Daoy (cell line): ENCODE data around the gene SCYL1. TPM values are rescaled to one million over a fixed set of nuclear protein-coding genes. Genes with fewer than 3 reads are reported as not detected.
A peak's percentile ranks its signal among the peaks of the same experiment; 100 is the strongest.

Experiments used
- DNase-seq: peaks from one replicate; pipeline ENCODE4 v3.0.0-alpha.2; 2015; ENCODE audit warnings: low read depth
- total RNA-seq: library from RNA; depleted of rRNA; stranded (reverse); fragments of >200 nt; shearing (Covaris generic); gene quantifications from 2 replicates; pipeline ENCODE4 v1.2.3, GENCODE V29; 2014; rRNA removed

Gene SCYL1
- total RNA-seq, 1 experiment from 2014 or later, result 69.4 TPM

- no peak for DNase-seq
Observed at GRCh38 chr11:65581928-65582327, 57.0 kb downstream of the SCYL1 start.

DNA sequence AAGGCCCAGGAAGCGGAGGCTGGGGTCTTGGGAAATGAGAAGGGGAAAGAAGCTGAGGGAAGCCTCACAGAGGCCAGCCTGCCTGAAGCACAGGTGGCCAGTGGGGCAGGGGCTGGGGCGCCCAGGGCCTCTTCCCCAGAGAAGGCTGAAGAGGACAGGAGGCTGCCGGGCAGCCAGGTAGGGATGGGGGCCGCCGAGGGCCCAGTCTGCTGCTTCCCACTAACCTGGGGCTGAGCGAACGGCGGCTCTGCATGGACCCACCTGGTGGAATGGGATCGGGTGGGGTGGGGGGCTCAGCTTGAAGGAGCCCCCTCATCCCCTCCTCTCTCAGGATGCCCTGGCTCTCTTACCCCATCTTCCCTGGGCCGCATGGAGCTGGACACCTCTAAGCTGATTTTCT is 58.7 kb downstream of the SCYL1 start:
- no peak for DNase-seq

DNA sequence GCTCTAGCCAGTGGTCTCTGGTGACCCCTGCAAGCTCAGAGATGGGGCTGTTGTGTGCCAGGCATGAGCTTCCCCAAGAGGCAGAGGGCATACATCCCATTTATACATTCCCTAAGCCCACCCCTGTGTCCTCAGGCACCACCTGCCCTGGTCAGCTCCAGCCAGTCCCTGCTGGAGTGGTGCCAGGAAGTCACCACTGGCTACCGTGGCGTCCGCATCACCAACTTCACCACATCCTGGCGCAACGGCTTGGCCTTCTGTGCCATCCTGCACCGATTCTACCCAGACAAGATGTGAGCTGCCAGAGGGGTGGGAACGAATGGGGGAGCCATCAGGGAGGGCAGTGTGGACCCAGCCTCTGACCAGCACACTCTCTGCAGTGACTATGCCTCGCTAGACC is 59.2 kb downstream of the SCYL1 start:
- DNase-seq, result no peak

GRCh38 chr11:65584723-65585171 is 59.9 kb downstream of the SCYL1 start:
- DNase-seq, result no peak

GRCh38 chr11:65585396-65586246 is 60.7 kb downstream of the SCYL1 start:
- no peak for DNase-seq

GRCh38 chr11:65586247-65586630 is 61.4 kb downstream of the SCYL1 start:
- DNase-seq, result no peak

DNA sequence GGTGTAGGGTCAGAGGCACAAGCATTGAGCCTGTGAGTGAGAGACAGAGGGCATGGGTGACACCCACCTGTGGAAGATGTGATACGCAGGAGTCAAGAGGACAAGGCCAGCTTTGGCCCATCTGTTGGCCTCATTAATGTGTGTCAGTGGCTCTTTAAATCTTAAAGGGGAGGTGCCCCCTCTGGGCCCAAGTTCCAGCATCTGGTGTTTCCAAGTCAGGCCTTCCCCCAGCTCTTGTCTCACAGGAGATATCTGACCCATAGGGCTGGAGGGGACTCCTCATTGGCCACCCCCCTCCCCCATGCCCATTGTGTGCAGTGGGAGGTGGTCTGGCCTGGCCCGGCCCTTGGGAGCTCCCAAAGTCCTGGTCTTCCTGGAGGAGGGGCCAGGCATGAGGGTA is 61.8 kb downstream of the SCYL1 start:
- peak; percentile 3 for DNase-seq

Other genes with a start within 250 kb of the SCYL1 start
- gene CDC42EP2, start 210.2 kb upstream of the SCYL1 start, total RNA-seq, result 2.8 and 2.9 TPM in 2 replicates
- gene DPF2, start 191.2 kb upstream of the SCYL1 start, total RNA-seq, result 47.7 and 47.8 TPM in 2 replicates
- gene TIGD3, start 170.3 kb upstream of the SCYL1 start, total RNA-seq, result 0.34 and 0.42 TPM in 2 replicates
- gene SLC25A45, start 142.4 kb upstream of the SCYL1 start, total RNA-seq, result 0.23 TPM in 1 of 2 replicates, not detected in the other
- gene FRMD8, start 138.4 kb upstream of the SCYL1 start, total RNA-seq, result 48.9 and 62.3 TPM in 2 replicates
- gene NEAT1, start 102.3 kb upstream of the SCYL1 start, total RNA-seq, result 1.8 and 2.6 TPM in 2 replicates
- 452 and 478 TPM in 2 replicates for gene MALAT1, start 26.0 kb upstream of the SCYL1 start, total RNA-seq
- 31.0 and 49.4 TPM in 2 replicates for gene LTBP3, start 33.3 kb downstream of the SCYL1 start, total RNA-seq
- gene ZNRD2, start 45.4 kb downstream of the SCYL1 start, total RNA-seq, result 77.3 and 117 TPM in 2 replicates
- 23.7 and 30.2 TPM in 2 replicates for gene FAM89B, start 47.5 kb downstream of the SCYL1 start, total RNA-seq
- 30.9 and 34.2 TPM in 2 replicates for gene EHBP1L1, start 51.0 kb downstream of the SCYL1 start, total RNA-seq
- not detected in 2 replicates for gene KCNK7, start 70.7 kb downstream of the SCYL1 start, total RNA-seq
- gene MAP3K11, start 89.1 kb downstream of the SCYL1 start, total RNA-seq, result 16.6 and 22.4 TPM in 2 replicates
- 15.1 and 16.2 TPM in 2 replicates for gene PCNX3, start 90.7 kb downstream of the SCYL1 start, total RNA-seq
- gene SIPA1, start 113.0 kb downstream of the SCYL1 start, total RNA-seq, result 11.1 and 12.6 TPM in 2 replicates
- gene RELA, start 137.8 kb downstream of the SCYL1 start, total RNA-seq, result 14.9 and 19.7 TPM in 2 replicates
- gene KAT5, start 187.2 kb downstream of the SCYL1 start, total RNA-seq, result 59.4 and 66.9 TPM in 2 replicates
- 61.2 and 80.5 TPM in 2 replicates for gene RNASEH2C, start 195.7 kb downstream of the SCYL1 start, total RNA-seq